ENCODE results near the gene YBX2.
A peak's percentile ranks its signal among the peaks of the same experiment; 100 is the strongest.

YBX2 gene

DNA sequence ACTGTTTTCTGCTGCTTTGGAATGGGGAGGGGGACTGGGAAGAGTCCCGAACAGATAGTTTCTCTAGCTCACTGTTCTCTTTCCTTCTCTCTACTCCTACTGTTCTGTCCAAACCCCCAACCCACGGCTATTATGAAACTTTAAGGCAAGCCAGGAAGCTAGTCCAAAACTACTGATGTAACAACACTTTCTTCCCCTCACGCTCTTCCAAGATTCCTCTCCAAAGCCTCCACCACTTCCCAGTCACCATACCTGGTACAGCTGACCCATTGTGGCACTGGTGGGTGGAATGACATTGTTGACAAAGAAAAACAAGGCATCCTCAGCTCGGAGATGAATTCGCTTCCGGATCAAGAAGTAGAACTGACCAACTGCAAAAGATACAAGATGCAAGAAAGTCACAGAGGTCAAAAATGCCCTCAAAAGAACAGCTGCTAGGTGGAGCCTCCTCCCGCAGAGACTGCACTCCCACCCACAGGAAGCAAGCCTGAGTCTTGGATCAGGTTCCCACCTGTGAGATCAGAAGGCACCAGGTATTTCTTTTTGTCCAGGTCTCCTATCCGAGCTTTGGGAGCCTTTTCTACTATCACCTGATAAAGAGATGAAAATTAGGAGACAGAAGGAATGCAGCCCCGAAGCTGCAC lies 53.2 kb downstream of the YBX2 start:
- DNase-seq (ENCODE audit: low read depth in 1 of 2, low spot score in 1 of 2) = no peak
- TF ChIP-seq JUND (IDR thresholded peaks at IDR 0.05; ENCODE audit: low read depth) = no peak
- in situ Hi-C loops (cut with HindIII; ENCODE audit: low pct_unique_long_range_greater_than_20kb, low sequenced_read_pairs) = no loop called here

DNA sequence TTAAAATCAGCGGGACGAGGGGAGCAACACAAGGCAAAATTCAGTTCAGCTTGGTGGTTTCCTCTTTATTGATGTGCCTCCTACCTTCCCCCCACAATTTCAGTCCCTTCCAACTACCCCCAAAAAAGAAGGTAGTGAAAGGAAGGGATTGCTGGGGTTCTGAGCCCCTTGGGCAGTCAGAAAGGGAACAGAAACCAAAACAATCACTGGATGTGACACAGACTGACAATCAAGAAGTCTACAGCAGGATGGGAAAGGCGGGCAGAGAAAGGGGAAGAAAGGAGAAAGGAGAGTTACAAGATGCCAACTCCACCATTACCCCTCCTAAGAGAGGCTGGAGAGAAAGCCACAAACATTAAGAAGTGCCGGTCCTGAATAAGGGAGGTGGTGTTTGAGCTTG lies 54.1 kb downstream of the YBX2 start:
- no peak for TF ChIP-seq JUND (IDR thresholded peaks at IDR 0.05; ENCODE audit: low read depth)
- in situ Hi-C loops (cut with HindIII; ENCODE audit: low pct_unique_long_range_greater_than_20kb, low sequenced_read_pairs) = no loop called here
- DNase-seq (ENCODE audit: low read depth in 1 of 2, low spot score in 1 of 2) = no peak

DNA sequence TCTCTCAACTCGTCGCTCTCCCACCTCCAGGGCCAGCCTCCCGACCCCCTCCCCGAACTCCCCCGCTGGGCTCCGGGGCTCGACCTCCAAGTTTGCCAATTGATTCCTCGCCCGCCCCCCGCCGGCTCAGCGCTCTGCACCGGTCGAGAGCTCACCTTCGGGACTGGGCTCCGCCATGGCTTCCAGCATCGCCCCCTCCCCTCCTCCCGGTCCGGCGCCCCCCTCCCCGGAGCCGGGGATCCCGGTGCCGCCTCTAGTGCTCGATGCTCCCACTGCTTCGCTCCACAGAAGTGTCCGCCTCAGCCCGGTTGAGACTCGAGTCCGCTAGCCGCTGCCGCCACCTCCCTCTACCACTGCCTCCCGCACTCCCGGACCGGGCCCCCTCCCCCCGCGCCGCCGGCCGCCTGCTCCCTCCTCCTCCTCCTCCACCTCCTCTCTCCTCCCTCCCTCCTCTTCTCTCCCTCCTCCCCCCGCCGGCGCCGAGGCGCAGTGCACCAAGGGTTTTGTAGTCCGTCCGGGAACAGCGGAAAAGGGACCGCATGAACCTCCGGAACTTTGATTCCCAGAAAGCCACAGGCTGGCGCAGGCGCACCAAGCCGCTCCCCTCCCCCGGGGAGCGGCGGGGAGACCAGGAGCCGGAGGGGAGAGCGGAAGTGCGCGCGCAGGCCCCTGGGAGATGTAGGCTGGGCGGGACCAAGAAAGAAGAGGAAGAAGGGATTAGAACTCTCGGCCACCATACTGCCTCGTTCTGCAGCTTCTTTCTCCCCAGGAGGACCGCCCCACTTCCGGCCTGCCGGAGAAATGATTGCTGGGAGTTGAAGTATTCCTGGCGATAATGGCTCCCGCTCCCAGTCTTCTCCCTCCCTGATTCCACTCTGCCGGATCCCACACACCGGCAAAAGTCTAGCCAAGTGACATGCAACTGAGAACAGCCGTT lies 55.1 kb downstream of the YBX2 start, which contains the start of gene PHF23:
PHF23 (minus strand) TSS at position 367 of the 937 bp plus-strand sequence; CDS start at position 189, 178 bp downstream.
- in situ Hi-C loops (cut with HindIII; ENCODE audit: low pct_unique_long_range_greater_than_20kb, low sequenced_read_pairs) = no loop called here
- DNase-seq (ENCODE audit: low read depth in 1 of 2, low spot score in 1 of 2) = peak; percentile 92 to 99
- no peak for TF ChIP-seq JUND (IDR thresholded peaks at IDR 0.05; ENCODE audit: low read depth)

DNA sequence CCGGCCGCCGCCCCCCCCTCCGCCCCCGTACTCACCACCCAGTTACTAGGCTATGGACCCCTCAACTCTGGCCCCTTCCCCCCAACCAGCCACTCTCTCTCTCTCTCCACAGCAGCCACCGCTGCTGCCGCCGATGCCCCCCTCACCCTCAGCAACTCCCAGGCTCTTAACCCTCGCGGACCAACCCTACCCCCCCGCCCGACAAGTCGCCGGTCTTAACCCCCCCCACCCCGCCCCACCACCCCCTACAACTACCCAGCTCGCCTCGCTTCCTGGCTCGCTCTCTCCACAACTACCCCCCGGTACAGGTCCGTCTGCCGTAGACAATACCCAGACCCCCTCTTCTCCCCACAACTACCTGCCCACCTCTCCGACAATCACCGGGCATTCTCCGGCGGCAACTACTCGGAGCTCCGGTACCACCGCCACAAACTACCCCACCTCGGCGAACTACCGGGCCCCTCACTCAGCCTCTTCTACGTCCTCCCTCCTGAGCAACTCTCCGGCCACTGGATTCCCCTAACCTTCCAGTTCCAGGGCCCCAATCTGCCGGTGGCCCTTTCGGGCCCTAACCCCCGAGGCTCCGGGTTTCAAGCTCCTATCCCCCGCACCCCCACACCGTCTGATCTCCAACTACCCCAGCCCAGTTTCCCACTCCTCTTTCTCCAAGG lies 55.9 kb downstream of the YBX2 start:
- no peak for DNase-seq (ENCODE audit: low read depth in 1 of 2, low spot score in 1 of 2)
- in situ Hi-C loops (cut with HindIII; ENCODE audit: low pct_unique_long_range_greater_than_20kb, low sequenced_read_pairs) = no loop called here
- no peak for TF ChIP-seq JUND (IDR thresholded peaks at IDR 0.05; ENCODE audit: low read depth)

All from T47D (cell line).